ENCODE measurements around the gene PARVA.

The PARVA gene

DNA sequence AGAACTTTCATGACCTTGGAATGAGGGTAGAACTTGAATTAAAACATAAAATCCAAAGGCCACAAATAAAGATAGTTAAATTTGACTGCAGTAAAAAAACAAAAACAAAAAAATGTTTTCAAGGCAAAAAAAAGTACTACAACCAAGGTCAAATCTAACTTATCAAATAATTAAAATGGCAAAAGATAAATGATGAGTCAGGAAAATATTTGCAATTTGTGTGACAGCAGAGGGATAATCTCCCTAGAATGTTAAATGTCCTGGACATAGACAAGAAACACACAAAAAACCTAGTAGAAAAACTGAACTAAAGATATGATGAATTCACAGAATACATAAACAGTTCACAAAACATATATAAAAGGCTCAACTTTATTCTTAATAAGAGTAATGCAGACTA, 186.6 kb downstream of the PARVA start:
- TF ChIP-seq FOXM1 (IDR thresholded peaks at IDR 0.05; ENCODE audit: borderline replicate concordance, low read depth) (no peak), CEBPB (IDR thresholded peaks at IDR 0.05) (no peak), TEAD4 (IDR thresholded peaks at IDR 0.05) (no peak), CREB1 (IDR thresholded peaks at IDR 0.05; ENCODE audit: low read depth) (no peak), NFIC (IDR thresholded peaks at IDR 0.05) (no peak), RAD21 (IDR thresholded peaks at IDR 0.05; ENCODE audit: low read depth) (no peak), ZBTB7A (IDR thresholded peaks at IDR 0.05; ENCODE audit: low read depth) (no peak), YY1 (IDR thresholded peaks at IDR 0.05; ENCODE audit: low read depth) (no peak), TCF12 (IDR thresholded peaks at IDR 0.05; ENCODE audit: low read depth) (no peak), EGR1 (IDR thresholded peaks at IDR 0.05) (no peak), TAF1 (IDR thresholded peaks at IDR 0.05; ENCODE audit: low read depth) (no peak), EP300 (IDR thresholded peaks at IDR 0.05; ENCODE audit: borderline replicate concordance) (no peak)
- TF ChIP-seq, protein P1, sequence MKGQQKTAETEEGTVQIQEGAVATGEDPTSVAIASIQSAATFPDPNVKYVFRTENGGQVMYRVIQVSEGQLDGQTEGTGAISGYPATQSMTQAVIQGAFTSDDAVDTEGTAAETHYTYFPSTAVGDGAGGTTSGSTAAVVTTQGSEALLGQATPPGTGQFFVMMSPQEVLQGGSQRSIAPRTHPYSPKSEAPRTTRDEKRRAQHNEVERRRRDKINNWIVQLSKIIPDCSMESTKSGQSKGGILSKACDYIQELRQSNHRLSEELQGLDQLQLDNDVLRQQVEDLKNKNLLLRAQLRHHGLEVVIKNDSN (IDR thresholded peaks at IDR 0.05): no peak
- TF ChIP-seq, protein P2, sequence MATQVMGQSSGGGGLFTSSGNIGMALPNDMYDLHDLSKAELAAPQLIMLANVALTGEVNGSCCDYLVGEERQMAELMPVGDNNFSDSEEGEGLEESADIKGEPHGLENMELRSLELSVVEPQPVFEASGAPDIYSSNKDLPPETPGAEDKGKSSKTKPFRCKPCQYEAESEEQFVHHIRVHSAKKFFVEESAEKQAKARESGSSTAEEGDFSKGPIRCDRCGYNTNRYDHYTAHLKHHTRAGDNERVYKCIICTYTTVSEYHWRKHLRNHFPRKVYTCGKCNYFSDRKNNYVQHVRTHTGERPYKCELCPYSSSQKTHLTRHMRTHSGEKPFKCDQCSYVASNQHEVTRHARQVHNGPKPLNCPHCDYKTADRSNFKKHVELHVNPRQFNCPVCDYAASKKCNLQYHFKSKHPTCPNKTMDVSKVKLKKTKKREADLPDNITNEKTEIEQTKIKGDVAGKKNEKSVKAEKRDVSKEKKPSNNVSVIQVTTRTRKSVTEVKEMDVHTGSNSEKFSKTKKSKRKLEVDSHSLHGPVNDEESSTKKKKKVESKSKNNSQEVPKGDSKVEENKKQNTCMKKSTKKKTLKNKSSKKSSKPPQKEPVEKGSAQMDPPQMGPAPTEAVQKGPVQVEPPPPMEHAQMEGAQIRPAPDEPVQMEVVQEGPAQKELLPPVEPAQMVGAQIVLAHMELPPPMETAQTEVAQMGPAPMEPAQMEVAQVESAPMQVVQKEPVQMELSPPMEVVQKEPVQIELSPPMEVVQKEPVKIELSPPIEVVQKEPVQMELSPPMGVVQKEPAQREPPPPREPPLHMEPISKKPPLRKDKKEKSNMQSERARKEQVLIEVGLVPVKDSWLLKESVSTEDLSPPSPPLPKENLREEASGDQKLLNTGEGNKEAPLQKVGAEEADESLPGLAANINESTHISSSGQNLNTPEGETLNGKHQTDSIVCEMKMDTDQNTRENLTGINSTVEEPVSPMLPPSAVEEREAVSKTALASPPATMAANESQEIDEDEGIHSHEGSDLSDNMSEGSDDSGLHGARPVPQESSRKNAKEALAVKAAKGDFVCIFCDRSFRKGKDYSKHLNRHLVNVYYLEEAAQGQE (IDR thresholded peaks at IDR 0.05; ENCODE audit: low read depth): no peak
- TF ChIP-seq, protein P3, sequence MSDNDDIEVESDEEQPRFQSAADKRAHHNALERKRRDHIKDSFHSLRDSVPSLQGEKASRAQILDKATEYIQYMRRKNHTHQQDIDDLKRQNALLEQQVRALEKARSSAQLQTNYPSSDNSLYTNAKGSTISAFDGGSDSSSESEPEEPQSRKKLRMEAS (IDR thresholded peaks at IDR 0.05): no peak

DNA sequence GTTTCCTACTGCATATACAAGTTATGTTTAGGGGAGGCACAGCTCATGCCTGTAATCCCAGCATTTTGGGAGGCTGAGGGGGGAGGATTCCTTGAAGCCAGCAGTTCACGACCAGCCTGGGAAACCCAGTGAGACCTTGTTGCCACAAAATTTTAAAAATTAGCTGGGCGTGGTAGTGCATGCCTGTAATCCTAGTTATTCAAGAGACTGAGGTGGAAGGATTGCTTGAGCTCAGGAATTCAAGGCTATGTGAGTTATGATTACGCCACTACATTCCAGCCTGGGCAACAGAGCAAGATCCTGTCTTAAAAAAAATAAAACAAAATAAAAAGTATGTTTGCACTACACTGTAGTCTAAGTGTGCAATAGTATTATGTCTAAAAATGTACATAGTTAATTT, 188.0 kb downstream of the PARVA start:
- no peak for TF ChIP-seq NFIC (IDR thresholded peaks at IDR 0.05)
- TF ChIP-seq TEAD4 (IDR thresholded peaks at IDR 0.05): no peak
- TF ChIP-seq RAD21 (IDR thresholded peaks at IDR 0.05; ENCODE audit: low read depth): no peak
- TF ChIP-seq YY1 (IDR thresholded peaks at IDR 0.05; ENCODE audit: low read depth): no peak
- no peak for TF ChIP-seq EP300 (IDR thresholded peaks at IDR 0.05; ENCODE audit: borderline replicate concordance)
- TF ChIP-seq CREB1 (IDR thresholded peaks at IDR 0.05; ENCODE audit: low read depth): no peak
- no peak for TF ChIP-seq TCF12 (IDR thresholded peaks at IDR 0.05; ENCODE audit: low read depth)
- no peak for TF ChIP-seq CEBPB (IDR thresholded peaks at IDR 0.05)
- TF ChIP-seq TAF1 (IDR thresholded peaks at IDR 0.05; ENCODE audit: low read depth): no peak
- TF ChIP-seq, protein P1 (IDR thresholded peaks at IDR 0.05): no peak

DNA sequence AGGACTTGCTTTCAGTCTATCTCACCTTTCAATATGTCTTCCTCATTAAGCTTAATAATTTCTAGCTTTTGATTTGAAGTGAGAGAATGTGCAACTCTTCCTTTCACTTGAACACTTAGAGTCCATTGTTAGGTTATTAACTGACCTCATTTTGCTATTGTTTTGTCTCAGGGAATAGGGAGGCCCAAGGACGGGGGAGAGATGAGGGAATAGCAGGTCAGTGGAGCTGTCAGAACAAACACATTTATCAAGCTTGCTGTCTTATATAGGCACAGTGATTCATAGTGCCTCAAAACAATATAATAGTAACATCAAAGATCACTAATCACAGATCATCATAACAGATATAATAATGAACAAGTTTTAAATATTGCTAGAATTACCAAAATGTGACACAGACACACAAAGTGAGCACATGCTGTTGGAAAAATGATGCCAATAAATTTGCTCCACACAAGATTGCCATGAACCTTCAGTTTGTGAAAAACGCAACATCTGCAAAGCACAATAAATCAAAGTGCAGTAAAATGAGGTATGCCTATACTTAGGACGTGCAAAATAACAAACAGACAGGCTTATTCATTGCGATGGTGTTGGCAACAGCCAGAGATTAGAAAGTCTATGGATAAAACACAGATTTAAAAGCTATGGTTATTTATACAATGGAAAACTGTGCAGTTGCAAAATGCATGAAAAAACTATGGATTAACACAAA, 190.5 kb downstream of the PARVA start:
- TF ChIP-seq NFIC (IDR thresholded peaks at IDR 0.05): no peak
- TF ChIP-seq CEBPB (IDR thresholded peaks at IDR 0.05): no peak

DNA sequence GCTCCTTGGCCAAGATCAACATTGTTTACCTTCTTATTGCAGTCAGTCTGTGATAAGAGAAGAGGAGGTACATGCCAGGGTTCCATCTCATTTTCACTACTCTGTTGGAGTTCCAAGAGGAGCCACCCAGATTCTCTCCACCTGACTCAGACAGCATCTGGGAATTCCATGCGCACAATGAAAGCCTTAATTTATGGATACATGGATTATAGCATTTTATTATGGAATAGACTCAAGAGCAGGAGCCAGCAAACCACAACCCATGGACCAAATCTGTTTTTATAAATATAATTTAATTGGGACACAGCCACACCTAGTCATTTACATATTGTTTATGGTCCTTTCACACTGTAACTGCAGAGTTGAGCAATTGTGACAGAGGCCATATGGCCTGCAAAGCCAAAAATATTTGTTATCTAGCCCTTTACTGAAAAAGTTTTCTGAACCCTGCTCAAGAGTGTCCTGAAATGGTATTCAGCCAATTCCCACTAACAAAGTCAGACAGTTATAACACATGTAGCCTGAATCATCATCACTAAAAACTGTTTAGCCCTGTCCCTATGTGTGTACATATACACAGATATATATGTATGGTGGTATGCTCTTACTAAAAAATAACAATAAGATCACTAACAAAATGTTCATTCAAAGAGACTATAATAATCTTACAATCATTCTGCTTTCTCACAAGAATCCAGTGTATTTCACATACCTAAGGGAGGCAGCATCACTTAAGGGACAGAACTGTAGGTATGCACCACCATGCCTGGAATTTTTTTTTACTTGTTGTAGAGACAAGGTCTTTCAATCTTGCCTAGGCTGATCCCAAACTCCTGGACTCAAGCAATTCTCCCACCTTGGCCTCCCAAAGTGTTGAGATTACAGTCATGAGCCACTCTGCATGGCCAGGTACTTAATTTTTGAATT, 192.4 kb downstream of the PARVA start:
- no peak for TF ChIP-seq CEBPB (IDR thresholded peaks at IDR 0.05)
- no peak for TF ChIP-seq TAF1 (IDR thresholded peaks at IDR 0.05; ENCODE audit: low read depth)

DNA sequence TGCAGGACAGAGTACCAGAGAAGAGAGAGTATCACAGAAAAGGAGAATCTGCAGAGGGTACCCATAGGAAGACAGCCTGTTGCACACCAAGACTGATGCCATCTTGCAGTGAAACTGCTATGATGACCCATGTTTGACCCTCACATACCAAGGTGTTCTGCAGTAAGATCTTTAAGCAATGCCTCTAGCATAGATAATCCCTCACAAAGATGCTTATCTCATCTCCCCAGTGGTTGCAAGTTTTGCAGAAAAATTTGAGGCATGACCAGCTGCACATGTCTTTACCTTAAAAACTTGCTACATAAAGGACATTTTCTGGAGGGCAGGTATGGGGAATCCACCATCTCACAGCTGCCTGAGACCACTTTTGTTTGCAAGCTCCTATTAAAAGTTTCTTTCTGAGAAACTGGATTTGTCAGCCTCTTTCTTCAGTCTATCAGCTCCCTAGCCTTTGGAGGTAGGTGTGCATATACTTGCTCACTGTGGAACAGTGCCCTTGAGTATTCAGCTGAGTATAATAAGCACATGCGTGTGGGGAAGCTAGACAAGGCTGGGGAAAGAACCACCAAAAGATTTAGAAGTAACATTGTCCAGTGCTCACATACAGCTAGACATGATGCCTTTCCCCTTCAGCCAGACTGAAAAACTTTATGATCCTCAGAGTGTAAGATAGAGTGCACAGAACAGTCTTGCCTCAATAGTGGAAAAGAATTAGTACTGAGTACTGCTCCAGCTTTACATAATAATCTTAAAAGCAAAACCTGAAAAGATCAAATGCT, 196.5 kb downstream of the PARVA start:
- TF ChIP-seq EGR1 (IDR thresholded peaks at IDR 0.05) (no peak), RAD21 (IDR thresholded peaks at IDR 0.05; ENCODE audit: low read depth) (no peak), CEBPB (IDR thresholded peaks at IDR 0.05) (no peak), TEAD4 (IDR thresholded peaks at IDR 0.05) (no peak), TCF12 (IDR thresholded peaks at IDR 0.05; ENCODE audit: low read depth) (no peak), EP300 (IDR thresholded peaks at IDR 0.05; ENCODE audit: borderline replicate concordance) (no peak), FOXM1 (IDR thresholded peaks at IDR 0.05; ENCODE audit: borderline replicate concordance, low read depth) (no peak)
- TF ChIP-seq, protein P2 (IDR thresholded peaks at IDR 0.05; ENCODE audit: low read depth): no peak
- TF ChIP-seq, protein P1 (IDR thresholded peaks at IDR 0.05): no peak

Measured in Ishikawa (cell line).